ENCODE measurements around the gene BEND6.

The BEND6 gene

GRCh38 chr6:56944661-56945060 lies 10.2 kb upstream of the BEND6 start:
- no peak for DNase-seq

- DNase-seq, result no peak
These were observed 8.5 kb upstream of the BEND6 start for GRCh38 chr6:56946368-56946767.

- no peak for DNase-seq
These were observed 7.0 kb upstream of the BEND6 start for GRCh38 chr6:56947924-56948323.

- DNase-seq, result no peak
These were observed 5.6 kb upstream of the BEND6 start for GRCh38 chr6:56949265-56949664.

- no peak for DNase-seq
These were observed 4.9 kb upstream of the BEND6 start for GRCh38 chr6:56949925-56950495.

GRCh38 chr6:56951049-56951831 lies 3.7 kb upstream of the BEND6 start:
- no peak for DNase-seq

- DNase-seq, result peak; percentile 16 to 19
These were observed 1.1 kb upstream of the BEND6 start for GRCh38 chr6:56953597-56954402.

GRCh38 chr6:56955171-56956155 lies 556 bp downstream of the BEND6 start:
- peak; percentile 87 to 93 for DNase-seq

- no peak for DNase-seq
These were observed 1.6 kb downstream of the BEND6 start for GRCh38 chr6:56956491-56956890.

GRCh38 chr6:56957856-56958255 lies 2.9 kb downstream of the BEND6 start:
- DNase-seq, result no peak

GRCh38 chr6:56958481-56958880 lies 3.6 kb downstream of the BEND6 start:
- no peak for DNase-seq

- no peak for DNase-seq
These were observed 4.2 kb downstream of the BEND6 start for GRCh38 chr6:56959094-56959493.

- DNase-seq, result no peak
These were observed 5.0 kb downstream of the BEND6 start for GRCh38 chr6:56959938-56960337.

GRCh38 chr6:56961151-56961550 lies 6.2 kb downstream of the BEND6 start:
- DNase-seq, result no peak

- no peak for DNase-seq
These were observed 7.5 kb downstream of the BEND6 start for GRCh38 chr6:56962441-56962840.

GRCh38 chr6:56963043-56963442 lies 8.1 kb downstream of the BEND6 start:
- no peak for DNase-seq

- DNase-seq, result no peak
These were observed 8.9 kb downstream of the BEND6 start for GRCh38 chr6:56963793-56964192.

- DNase-seq, result no peak
These were observed 10.2 kb downstream of the BEND6 start for GRCh38 chr6:56965126-56965525.

GRCh38 chr6:56970849-56971248 lies 15.9 kb downstream of the BEND6 start:
- DNase-seq, result no peak

GRCh38 chr6:56977192-56977591 lies 22.3 kb downstream of the BEND6 start:
- no peak for DNase-seq

GRCh38 chr6:56978530-56978929 lies 23.6 kb downstream of the BEND6 start:
- no peak for DNase-seq

GRCh38 chr6:56984361-56984760 lies 29.5 kb downstream of the BEND6 start:
- DNase-seq, result peak; percentile 95 to 98

- DNase-seq, result peak in 1 of 2 experiments; percentile 53
These were observed 30.0 kb downstream of the BEND6 start for GRCh38 chr6:56984884-56985283.

Measured in AML-193 (cell line).